Ramos (cell line): ENCODE measurements around the gene RELCH.

Source experiments
- in situ Hi-C: fragments of 300-500 bp; cut with MboI; formaldehyde crosslinking; loops from one replicate; pipeline ENCODE4 v1.14.3; 2022; ENCODE audit warnings: low sequenced_read_pairs; ENCODE audit not compliant: unreplicated experiment

RELCH gene

GRCh38 chr18:62245177-62245576 is 58.1 kb downstream of the RELCH start:
- in situ Hi-C loops = no loop called here

- in situ Hi-C loops = no loop called here
Measured at GRCh38 chr18:62245699-62246098, 58.6 kb downstream of the RELCH start.

- in situ Hi-C loops = no loop called here
Measured at GRCh38 chr18:62248313-62248712, 61.3 kb downstream of the RELCH start.

- in situ Hi-C loops = no loop called here
Measured at GRCh38 chr18:62249478-62250097, 62.5 kb downstream of the RELCH start.

- in situ Hi-C loops = no loop called here
Measured at GRCh38 chr18:62250475-62250874, 63.4 kb downstream of the RELCH start.

GRCh38 chr18:62258093-62258492 is 71.0 kb downstream of the RELCH start:
- in situ Hi-C loops = no loop called here

GRCh38 chr18:62258616-62259015 is 71.6 kb downstream of the RELCH start:
- in situ Hi-C loops = no loop called here

- in situ Hi-C loops = no loop called here
Measured at GRCh38 chr18:62262061-62262460, 75.0 kb downstream of the RELCH start.

- in situ Hi-C loops = no loop called here
Measured at GRCh38 chr18:62264984-62265383, 77.9 kb downstream of the RELCH start.

GRCh38 chr18:62277045-62277444 is 90.0 kb downstream of the RELCH start:
- in situ Hi-C loops = no loop called here

GRCh38 chr18:62279561-62279960 is 92.5 kb downstream of the RELCH start:
- in situ Hi-C loops = no loop called here

GRCh38 chr18:62280058-62280457 is 93.0 kb downstream of the RELCH start:
- in situ Hi-C loops = no loop called here

- in situ Hi-C loops = no loop called here
Measured at GRCh38 chr18:62280786-62281185, 93.7 kb downstream of the RELCH start.

GRCh38 chr18:62281684-62282083 is 94.6 kb downstream of the RELCH start:
- in situ Hi-C loops = no loop called here

GRCh38 chr18:62282188-62282629 is 95.2 kb downstream of the RELCH start:
- in situ Hi-C loops = no loop called here

GRCh38 chr18:62284637-62285036 is 97.6 kb downstream of the RELCH start:
- in situ Hi-C loops = no loop called here

- in situ Hi-C loops = no loop called here
Measured at GRCh38 chr18:62285281-62285680, 98.2 kb downstream of the RELCH start.

GRCh38 chr18:62287781-62288664 is 101.0 kb downstream of the RELCH start:
- in situ Hi-C loops = no loop called here

- in situ Hi-C loops = no loop called here
Measured at GRCh38 chr18:62288665-62289008, 101.6 kb downstream of the RELCH start.

GRCh38 chr18:62289047-62289446 is 102.0 kb downstream of the RELCH start:
- in situ Hi-C loops = no loop called here

GRCh38 chr18:62294073-62294472 is 107.0 kb downstream of the RELCH start:
- in situ Hi-C loops = no loop called here
